ENCODE results near the gene ACIN1.

GRCh38 chr14:23078692-23079116 lies 16.2 kb downstream of the ACIN1 start:
- no peak for TF ChIP-seq POLR2AphosphoS5 (IDR thresholded peaks at IDR 0.05; ENCODE audit: low read depth)
- no peak for TF ChIP-seq CTCF (conservative IDR thresholded peaks at IDR 0.05; ENCODE audit: low read depth in 2 of 2)
- TF ChIP-seq JUNB (IDR thresholded peaks at IDR 0.05; ENCODE audit: unreplicated experiment), result no peak
- TF ChIP-seq NANOG (IDR thresholded peaks at IDR 0.05; ENCODE audit: borderline replicate concordance), result no peak
- no peak for TF ChIP-seq EZH2 (IDR thresholded peaks at IDR 0.05; ENCODE audit: low read depth, unreplicated experiment)
- no peak for TF ChIP-seq CREB1 (CRISPR knock-in tag; IDR thresholded peaks at IDR 0.05; ENCODE audit: low read depth)
- no peak for TF ChIP-seq EZH2phosphoT487 (IDR thresholded peaks at IDR 0.05; ENCODE audit: unreplicated experiment)

All from GM23338 (cell line).